HL-60 (cell line): Measurements from ENCODE around the gene CACNA2D3.
A peak's percentile ranks its signal among the peaks of the same experiment; 100 is the strongest.

Experiments used
- DNase-seq, 2 experiments: peaks; one replicate each; pipeline ENCODE4 v3.0.0-alpha.2; 2010 to 2020; ENCODE audit warnings: low read depth in 1 of 2, low spot score in 1 of 2
- H3K27ac ChIP-seq: fragments of 250-450 bp; sonication (Bioruptor Pico); replicated peaks from 2 replicates; pipeline ENCODE4 v1.5.1; 2020; ENCODE audit warnings: mild to moderate bottlenecking, moderate library complexity
- H3K27me3 ChIP-seq: fragments of 250-450 bp; sonication (Bioruptor Pico); 2 replicates; pipeline ENCODE4 v1.5.1; 2021; ENCODE audit warnings: mild to moderate bottlenecking, moderate library complexity; ENCODE audit not compliant: insufficient read depth, poor library complexity, severe bottlenecking
- H3K4me3 ChIP-seq: replicated peaks from 2 replicates; pipeline ENCODE4 v1.5.1; 2011; ENCODE audit warnings: mild to moderate bottlenecking, control low read depth, low read length; ENCODE audit not compliant: insufficient read depth
- CTCF ChIP-seq: IDR thresholded peaks from one replicate; pipeline ENCODE4 v1.5.1; 2011; ENCODE audit warnings: low read length, control low read depth, inconsistent platforms; ENCODE audit not compliant: insufficient read depth
- GABPA ChIP-seq: IDR thresholded peaks from 2 replicates; pipeline ENCODE4 v1.6.1; 2012; ENCODE audit warnings: low read depth
- POLR2AphosphoS5 ChIP-seq: IDR thresholded peaks from 2 replicates; pipeline ENCODE4 v1.6.1; 2012; ENCODE audit warnings: low read depth
- REST ChIP-seq: IDR thresholded peaks from 2 replicates; pipeline ENCODE4 v1.6.1; 2012; ENCODE audit warnings: low read depth; ENCODE audit not compliant: insufficient replicate concordance
- SPI1 ChIP-seq: IDR thresholded peaks from 2 replicates; pipeline ENCODE4 v1.6.1; 2012; ENCODE audit warnings: low read depth, mild to moderate bottlenecking, borderline replicate concordance

The CACNA2D3 gene

GRCh38 chr3:54372232-54372631 is 249.9 kb downstream of the CACNA2D3 start:
- H3K27ac ChIP-seq, result no peak overlapping the region
- TF ChIP-seq REST, result no peak
- TF ChIP-seq GABPA, result no peak
- TF ChIP-seq SPI1, result no peak
- no peak for TF ChIP-seq POLR2AphosphoS5
- no peak for TF ChIP-seq CTCF
- no peak for DNase-seq
- no peaks in the 10 kb centered on the region for H3K27me3 ChIP-seq
- H3K4me3 ChIP-seq, result no peak overlapping the region

DNA sequence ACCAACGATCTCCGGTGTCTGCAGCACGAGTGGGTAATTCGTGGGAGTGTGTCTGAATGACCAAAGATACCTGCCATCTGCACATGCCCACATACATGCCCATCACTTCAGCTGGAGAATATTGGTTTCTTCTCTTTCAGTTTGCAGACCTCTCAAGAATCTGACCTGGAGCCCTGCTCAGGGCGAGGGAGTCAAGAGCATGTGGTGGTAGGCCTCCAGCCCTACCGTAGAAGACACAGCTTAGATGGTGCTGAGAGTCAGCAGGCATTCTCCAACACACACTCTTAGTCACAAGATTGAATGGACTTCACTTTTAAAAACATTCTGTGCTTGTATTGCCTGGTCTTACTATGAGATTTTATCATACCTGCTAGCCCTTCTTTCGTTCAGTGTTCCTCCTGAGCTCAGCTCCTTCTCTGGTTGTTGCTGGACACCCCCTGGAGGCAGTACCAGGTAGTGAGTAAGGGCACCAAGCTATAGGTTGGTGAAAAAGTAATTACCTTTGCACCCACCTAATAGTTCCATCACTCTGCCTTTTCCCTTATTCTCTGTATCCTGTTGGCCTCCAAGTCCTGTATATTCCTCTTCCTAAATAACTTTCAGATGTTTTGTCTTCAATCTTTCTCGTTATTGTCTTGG is 252.0 kb downstream of the CACNA2D3 start:
- DNase-seq, result peak in 1 of 2 experiments; percentile 16
- H3K27me3 ChIP-seq, result no peaks in the 10 kb centered on the region
- no peak for TF ChIP-seq SPI1
- TF ChIP-seq CTCF, result peak; percentile 9

GRCh38 chr3:54376142-54376807 is 253.9 kb downstream of the CACNA2D3 start:
- Histone ChIP-seq H3K27me3 (no peaks in the 10 kb centered on the region), H3K27ac (no peak overlapping the region), H3K4me3 (no peak overlapping the region)
- DNase-seq, result no peak
- TF ChIP-seq REST (no peak), CTCF (no peak), POLR2AphosphoS5 (no peak), GABPA (no peak), SPI1 (no peak)

More for the DNA sequence above, 252.0 kb downstream of the CACNA2D3 start:
- Histone ChIP-seq H3K4me3 (no peak overlapping the region), H3K27ac (no peak overlapping the region)
